ENCODE data around the gene NUMB.
A peak's percentile ranks its signal among the peaks of the same experiment; 100 is the strongest.
"Not testable (repeated sequence)": the region's sequence is repeated elsewhere in the genome, so short reads cannot be mapped to it uniquely, and the experiment has no call there.

NUMB gene

GRCh38 chr14:73418227-73418626 lies 40.1 kb downstream of the NUMB start:
- DNase-seq = no peak

GRCh38 chr14:73406248-73406647 lies 52.1 kb downstream of the NUMB start:
- DNase-seq = not testable (repeated sequence)

GRCh38 chr14:73403181-73403752 lies 55.1 kb downstream of the NUMB start:
- no peak for DNase-seq

- DNase-seq = no peak
These were observed 55.8 kb downstream of the NUMB start for GRCh38 chr14:73402579-73402978.

- DNase-seq = no peak
These were observed 60.5 kb downstream of the NUMB start for GRCh38 chr14:73397810-73398209.

GRCh38 chr14:73394317-73394716 lies 64.0 kb downstream of the NUMB start:
- no peak for DNase-seq

GRCh38 chr14:73393375-73393774 lies 65.0 kb downstream of the NUMB start:
- no peak for DNase-seq

- DNase-seq = peak in 1 of 5 donors; percentile 29
These were observed 65.8 kb downstream of the NUMB start for GRCh38 chr14:73392329-73393257.

- DNase-seq = not testable (repeated sequence)
These were observed 70.5 kb downstream of the NUMB start for GRCh38 chr14:73387860-73388259.

GRCh38 chr14:73386342-73386741 lies 72.0 kb downstream of the NUMB start:
- DNase-seq = no peak

GRCh38 chr14:73385021-73385420 lies 73.3 kb downstream of the NUMB start:
- not testable (repeated sequence) for DNase-seq

- DNase-seq = no peak
These were observed 75.0 kb downstream of the NUMB start for GRCh38 chr14:73383356-73383755.

- DNase-seq = no peak
These were observed 76.8 kb downstream of the NUMB start for GRCh38 chr14:73381380-73382013.

GRCh38 chr14:73376585-73376984 lies 81.8 kb downstream of the NUMB start:
- no peak for DNase-seq

- no peak for DNase-seq
These were observed 82.5 kb downstream of the NUMB start for GRCh38 chr14:73375861-73376260.

GRCh38 chr14:73374218-73374617 lies 84.1 kb downstream of the NUMB start:
- DNase-seq = no peak

GRCh38 chr14:73372529-73372928 lies 85.8 kb downstream of the NUMB start:
- DNase-seq = no peak

- DNase-seq = no peak
These were observed 87.8 kb downstream of the NUMB start for GRCh38 chr14:73370561-73370960.

- no peak for DNase-seq
These were observed 88.9 kb downstream of the NUMB start for GRCh38 chr14:73369428-73369827.

- no peak for DNase-seq
These were observed 89.7 kb downstream of the NUMB start for GRCh38 chr14:73368616-73369015.

GRCh38 chr14:73365727-73366126 lies 92.6 kb downstream of the NUMB start:
- no peak for DNase-seq

GRCh38 chr14:73364559-73364958 lies 93.8 kb downstream of the NUMB start:
- no peak for DNase-seq

- no peak for DNase-seq
These were observed 98.9 kb downstream of the NUMB start for GRCh38 chr14:73359445-73359844.

GRCh38 chr14:73358187-73358586 lies 100.2 kb downstream of the NUMB start:
- no peak for DNase-seq
